OCI-LY3 (cell line): ENCODE results near the gene CHCHD10.

ENCODE experiments used
- EZH2phosphoT487 ChIP-seq: fragments of 200-600 bp; shearing (Covaris generic); IDR thresholded peaks from 2 replicates; pipeline ENCODE4 v1.6.1; 2018; ENCODE audit warnings: antibody characterized with exemption, mixed run types, low read depth
- TF ChIP-seq, protein P1 (sequence below): fragments of 200-600, 300-600 bp; sonication (generic); IDR thresholded peaks from 2 replicates; pipeline ENCODE4 v1.5.1; 2014; ENCODE audit warnings: antibody characterized with exemption, low read length, low read depth

- TF ChIP-seq, protein P1, sequence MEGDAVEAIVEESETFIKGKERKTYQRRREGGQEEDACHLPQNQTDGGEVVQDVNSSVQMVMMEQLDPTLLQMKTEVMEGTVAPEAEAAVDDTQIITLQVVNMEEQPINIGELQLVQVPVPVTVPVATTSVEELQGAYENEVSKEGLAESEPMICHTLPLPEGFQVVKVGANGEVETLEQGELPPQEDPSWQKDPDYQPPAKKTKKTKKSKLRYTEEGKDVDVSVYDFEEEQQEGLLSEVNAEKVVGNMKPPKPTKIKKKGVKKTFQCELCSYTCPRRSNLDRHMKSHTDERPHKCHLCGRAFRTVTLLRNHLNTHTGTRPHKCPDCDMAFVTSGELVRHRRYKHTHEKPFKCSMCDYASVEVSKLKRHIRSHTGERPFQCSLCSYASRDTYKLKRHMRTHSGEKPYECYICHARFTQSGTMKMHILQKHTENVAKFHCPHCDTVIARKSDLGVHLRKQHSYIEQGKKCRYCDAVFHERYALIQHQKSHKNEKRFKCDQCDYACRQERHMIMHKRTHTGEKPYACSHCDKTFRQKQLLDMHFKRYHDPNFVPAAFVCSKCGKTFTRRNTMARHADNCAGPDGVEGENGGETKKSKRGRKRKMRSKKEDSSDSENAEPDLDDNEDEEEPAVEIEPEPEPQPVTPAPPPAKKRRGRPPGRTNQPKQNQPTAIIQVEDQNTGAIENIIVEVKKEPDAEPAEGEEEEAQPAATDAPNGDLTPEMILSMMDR: no peak
- no peak for TF ChIP-seq EZH2phosphoT487
Observed at GRCh38 chr22:23787600-23787896, 19.8 kb upstream of the CHCHD10 start.
